Measurements from ENCODE around the gene OPCML. TPM values are rescaled to one million over a fixed set of nuclear protein-coding genes. Genes with fewer than 3 reads are reported as not detected.

The OPCML gene
- total RNA-seq, 1 experiment from 2014 or later = 0.07 TPM

DNA sequence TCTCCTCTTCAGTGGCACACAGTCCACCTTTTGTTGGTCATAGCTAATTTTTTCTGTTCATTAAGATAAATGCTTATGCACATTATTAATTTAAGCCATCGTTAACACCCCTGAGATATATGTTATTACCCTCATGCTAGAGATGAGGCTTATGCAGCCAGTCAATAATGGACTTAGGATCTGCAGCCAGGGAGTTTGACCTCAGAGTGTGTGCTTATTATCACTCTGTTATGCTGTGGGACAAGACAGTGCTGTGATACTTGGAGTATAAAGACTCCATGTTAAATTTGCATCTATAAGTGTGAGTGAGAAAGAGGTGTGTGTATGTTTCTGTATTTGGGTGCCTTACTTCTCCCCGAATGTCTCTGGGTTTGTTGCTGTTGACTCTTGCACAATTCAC, 969.3 kb downstream of the OPCML start:
- in situ Hi-C loops (cut with HindIII; ENCODE audit: low pct_unique_long_range_greater_than_20kb, low sequenced_read_pairs) = no loop called here
- DNase-seq (ENCODE audit: low read depth) = no peak

GRCh38 chr11:132561937-132562336, 970.4 kb downstream of the OPCML start:
- no peak for DNase-seq (ENCODE audit: low read depth)
- in situ Hi-C loops (cut with HindIII; ENCODE audit: low pct_unique_long_range_greater_than_20kb, low sequenced_read_pairs) = no loop called here

- in situ Hi-C loops (cut with HindIII; ENCODE audit: low pct_unique_long_range_greater_than_20kb, low sequenced_read_pairs) = no loop called here
- no peak for DNase-seq (ENCODE audit: low read depth)
Measured at GRCh38 chr11:132559331-132560036, 972.8 kb downstream of the OPCML start.

DNA sequence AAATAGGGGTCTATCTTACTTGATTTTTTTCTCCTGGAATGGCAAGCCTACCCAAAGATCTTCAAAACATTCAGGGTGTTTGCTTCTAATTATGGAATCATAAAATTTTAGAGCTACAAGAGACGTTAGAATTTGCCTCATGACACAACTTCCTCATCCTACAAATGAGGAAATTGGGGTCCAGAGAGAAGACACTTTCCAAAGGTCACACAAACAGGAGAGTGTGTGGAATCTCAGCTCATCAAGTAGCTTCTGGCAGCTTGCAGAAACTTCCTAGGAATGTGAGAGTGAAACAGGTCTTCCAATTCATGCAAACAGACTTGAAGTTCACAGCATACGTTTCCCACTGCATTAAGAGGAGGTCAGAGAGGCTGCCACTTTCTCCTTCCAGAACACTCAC, 976.0 kb downstream of the OPCML start:
- in situ Hi-C loops (cut with HindIII; ENCODE audit: low pct_unique_long_range_greater_than_20kb, low sequenced_read_pairs) = no loop called here

GRCh38 chr11:132555617-132556016, 976.7 kb downstream of the OPCML start:
- DNase-seq (ENCODE audit: low read depth) = no peak
- in situ Hi-C loops (cut with HindIII; ENCODE audit: low pct_unique_long_range_greater_than_20kb, low sequenced_read_pairs) = no loop called here

More for the DNA sequence above, 976.0 kb downstream of the OPCML start:
- no peak for DNase-seq (ENCODE audit: low read depth)

- DNase-seq (ENCODE audit: low read depth) = no peak
- in situ Hi-C loops (cut with HindIII; ENCODE audit: low pct_unique_long_range_greater_than_20kb, low sequenced_read_pairs) = no loop called here
Measured at GRCh38 chr11:132551016-132551415, 981.3 kb downstream of the OPCML start.

GRCh38 chr11:132549561-132549960, 982.7 kb downstream of the OPCML start:
- DNase-seq (ENCODE audit: low read depth) = no peak
- in situ Hi-C loops (cut with HindIII; ENCODE audit: low pct_unique_long_range_greater_than_20kb, low sequenced_read_pairs) = no loop called here

DNA sequence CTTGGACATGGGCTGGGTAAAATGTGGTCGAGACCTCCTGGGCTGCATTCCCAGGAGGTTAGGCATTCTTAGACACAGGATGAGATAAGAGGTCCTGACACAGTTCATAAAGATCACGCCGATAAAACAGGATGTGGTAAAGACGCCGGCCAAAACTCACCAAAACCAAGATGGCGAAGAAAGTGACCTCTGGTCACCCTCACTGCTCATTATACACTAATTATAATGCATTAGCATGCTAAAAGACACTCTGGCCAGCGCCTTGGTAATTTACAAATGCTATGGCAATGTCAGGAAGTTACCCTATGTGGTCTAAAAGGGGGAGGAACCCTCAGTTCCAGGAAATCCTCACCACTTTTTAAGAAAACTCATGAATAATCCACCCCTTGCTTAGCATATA, 983.3 kb downstream of the OPCML start:
- no peak for DNase-seq (ENCODE audit: low read depth)
- in situ Hi-C loops (cut with HindIII; ENCODE audit: low pct_unique_long_range_greater_than_20kb, low sequenced_read_pairs) = no loop called here

DNA sequence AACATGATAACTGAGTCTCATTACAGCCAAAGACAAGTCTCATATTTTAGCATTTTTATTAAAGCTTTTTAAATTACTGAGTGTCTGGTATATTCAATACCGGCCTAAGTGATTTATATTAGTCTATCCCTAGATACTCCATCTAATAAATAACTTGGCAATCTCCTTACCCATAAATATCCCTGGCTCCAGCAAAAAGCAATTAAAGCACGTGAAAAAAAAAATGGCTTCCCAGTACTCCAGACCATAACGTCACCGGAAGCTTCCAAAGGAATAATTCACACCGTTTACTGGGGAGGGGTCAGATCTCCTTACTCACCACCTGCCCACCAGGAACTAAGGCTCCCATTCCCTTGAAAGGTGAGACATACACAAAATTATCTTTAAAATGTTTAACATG, 988.3 kb downstream of the OPCML start:
- DNase-seq (ENCODE audit: low read depth) = no peak
- in situ Hi-C loops (cut with HindIII; ENCODE audit: low pct_unique_long_range_greater_than_20kb, low sequenced_read_pairs) = no loop called here

GRCh38 chr11:132541794-132542193, 990.5 kb downstream of the OPCML start:
- no peak for DNase-seq (ENCODE audit: low read depth)
- in situ Hi-C loops (cut with HindIII; ENCODE audit: low pct_unique_long_range_greater_than_20kb, low sequenced_read_pairs) = no loop called here

GRCh38 chr11:132540581-132540980, 991.7 kb downstream of the OPCML start:
- no peak for DNase-seq (ENCODE audit: low read depth)
- in situ Hi-C loops (cut with HindIII; ENCODE audit: low pct_unique_long_range_greater_than_20kb, low sequenced_read_pairs) = no loop called here

GRCh38 chr11:132539590-132540368, 992.5 kb downstream of the OPCML start:
- no peak for DNase-seq (ENCODE audit: low read depth)
- in situ Hi-C loops (cut with HindIII; ENCODE audit: low pct_unique_long_range_greater_than_20kb, low sequenced_read_pairs) = no loop called here

GRCh38 chr11:132538642-132539041, 993.7 kb downstream of the OPCML start:
- DNase-seq (ENCODE audit: low read depth) = no peak
- in situ Hi-C loops (cut with HindIII; ENCODE audit: low pct_unique_long_range_greater_than_20kb, low sequenced_read_pairs) = no loop called here

- no peak for DNase-seq (ENCODE audit: low read depth)
Measured at GRCh38 chr11:132535830-132536229, 996.5 kb downstream of the OPCML start.

DNA sequence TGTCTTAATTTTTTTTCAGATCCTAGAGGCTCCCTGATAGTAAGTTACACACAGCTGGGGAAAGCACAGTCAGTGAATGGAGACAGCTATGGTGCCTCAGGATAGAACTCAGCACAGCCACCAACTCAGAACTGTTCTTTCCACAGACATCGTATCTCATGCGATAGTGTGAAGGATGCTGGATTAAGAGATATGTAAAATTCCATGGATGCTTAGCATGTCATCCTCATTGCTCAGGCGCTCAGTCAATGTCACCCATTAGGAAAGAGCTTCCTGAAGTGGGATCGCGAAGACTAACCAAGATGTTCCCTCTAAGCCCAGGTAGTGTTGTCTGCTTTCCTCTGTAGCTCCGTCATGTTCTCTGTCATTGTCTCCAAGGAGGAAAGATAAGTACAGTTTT, 1000.4 kb downstream of the OPCML start:
- in situ Hi-C loops (cut with HindIII; ENCODE audit: low pct_unique_long_range_greater_than_20kb, low sequenced_read_pairs) = no loop called here
- DNase-seq (ENCODE audit: low read depth) = no peak

More at GRCh38 chr11:132535830-132536229, 996.5 kb downstream of the OPCML start:
- in situ Hi-C loops (cut with HindIII; ENCODE audit: low pct_unique_long_range_greater_than_20kb, low sequenced_read_pairs) = no loop called here

DNA sequence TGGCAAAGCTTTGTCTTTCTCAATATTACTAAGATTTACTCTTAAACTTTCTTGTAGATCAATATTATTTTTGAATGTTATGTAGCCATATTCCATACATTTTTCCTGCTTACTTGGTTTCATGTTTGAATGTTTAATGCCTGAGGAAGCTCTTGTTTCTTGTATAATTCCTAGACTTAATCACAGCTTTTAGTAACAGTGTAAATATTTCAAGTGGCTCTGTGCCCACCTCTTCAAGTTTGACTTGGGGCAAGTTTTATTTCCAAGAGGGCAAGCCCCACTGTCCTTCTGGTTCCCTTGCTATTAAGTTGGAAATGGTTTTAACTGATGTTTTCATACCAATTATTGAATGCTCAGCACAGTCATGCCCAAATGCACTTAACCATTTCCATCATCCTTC, 1004.1 kb downstream of the OPCML start:
- in situ Hi-C loops (cut with HindIII; ENCODE audit: low pct_unique_long_range_greater_than_20kb, low sequenced_read_pairs) = no loop called here
- DNase-seq (ENCODE audit: low read depth) = no peak

DNA sequence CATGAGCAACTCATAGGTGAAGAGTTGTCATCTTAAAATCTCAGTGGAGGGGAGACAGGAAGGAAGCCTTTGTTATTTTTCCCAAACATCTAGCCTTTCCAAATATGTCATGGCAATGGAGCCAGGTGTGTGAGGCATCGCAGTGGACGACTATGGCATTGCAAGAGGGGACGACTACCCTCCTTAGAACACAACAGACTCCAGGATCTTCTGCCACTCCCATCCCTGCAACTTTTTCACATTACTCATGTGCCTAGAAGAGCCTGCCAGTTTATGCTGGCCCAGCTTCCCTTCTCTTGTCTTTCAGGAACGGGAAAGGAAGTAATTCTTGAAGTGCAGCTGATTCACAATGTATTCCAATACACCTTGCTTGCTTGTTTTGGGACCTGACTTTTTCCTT, 1008.4 kb downstream of the OPCML start:
- in situ Hi-C loops (cut with HindIII; ENCODE audit: low pct_unique_long_range_greater_than_20kb, low sequenced_read_pairs) = no loop called here
- DNase-seq (ENCODE audit: low read depth) = no peak

DNA sequence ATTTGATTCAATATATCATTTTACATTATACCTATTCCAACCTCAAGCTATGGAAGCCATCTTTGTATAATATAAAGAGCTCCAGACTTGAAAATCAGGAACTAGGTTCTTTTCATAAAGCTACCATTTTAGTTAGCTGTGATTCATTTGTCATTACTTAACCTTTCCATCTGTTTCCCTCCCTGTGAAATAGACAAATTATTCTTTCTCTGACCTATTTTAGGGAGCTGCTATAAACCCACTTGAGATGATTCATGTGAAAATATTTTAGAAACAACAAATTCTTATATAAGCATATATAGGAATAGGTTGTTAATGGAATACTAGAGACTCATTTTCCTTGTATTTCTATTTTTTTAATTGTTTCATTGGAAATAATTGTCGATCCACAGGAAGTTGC, 1012.1 kb downstream of the OPCML start:
- in situ Hi-C loops (cut with HindIII; ENCODE audit: low pct_unique_long_range_greater_than_20kb, low sequenced_read_pairs) = no loop called here

GRCh38 chr11:132519241-132519815, 1013.0 kb downstream of the OPCML start:
- DNase-seq (ENCODE audit: low read depth) = no peak
- in situ Hi-C loops (cut with HindIII; ENCODE audit: low pct_unique_long_range_greater_than_20kb, low sequenced_read_pairs) = no loop called here

More for the DNA sequence above, 1012.1 kb downstream of the OPCML start:
- DNase-seq (ENCODE audit: low read depth) = no peak
